HepG2 (cell line): Measurements from ENCODE around the gene IGFBP6. TPM values are rescaled to one million over a fixed set of nuclear protein-coding genes. Genes with fewer than 3 reads are reported as not detected.
A peak's percentile ranks its signal among the peaks of the same experiment; 100 is the strongest.

Source experiments
- ATF7 ChIP-seq, 2 experiments: fragments of 450-650 bp in 1 of 2; sonication (generic) in 1 of 2; formaldehyde crosslinking in 1 of 2; IDR thresholded peaks; 2 replicates each; pipeline versions ENCODE4 v1.4.0 to v1.6.1; 2016 to 2020; ENCODE audit warnings: antibody characterized with exemption in 1 of 2, mild to moderate bottlenecking in 1 of 2, missing genetic modification reagents in 1 of 2
- CC2D1A ChIP-seq: sonication (generic); formaldehyde crosslinking; IDR thresholded peaks from 2 replicates; pipeline ENCODE4 v1.8.1; 2023; ENCODE audit warnings: mild to moderate bottlenecking, missing genetic modification reagents
- FOXJ3 ChIP-seq: sonication (generic); formaldehyde crosslinking; IDR thresholded peaks from 2 replicates; pipeline ENCODE4 v1.4.0; 2020; ENCODE audit warnings: missing genetic modification reagents, mild to moderate bottlenecking, borderline replicate concordance
- MYNN ChIP-seq: sonication (generic); formaldehyde crosslinking; IDR thresholded peaks from 2 replicates; pipeline ENCODE4 v1.4.0; 2020; ENCODE audit warnings: mild to moderate bottlenecking, low read depth, missing genetic modification reagents
- PCBP1 ChIP-seq: fragments of 200-400 bp; formaldehyde crosslinking; IDR thresholded peaks from 2 replicates; pipeline ENCODE4 v1.6.1; 2017; ENCODE audit warnings: mild to moderate bottlenecking, low read depth, low read length, borderline replicate concordance
- RBFOX2 ChIP-seq: fragments of 200-400 bp; formaldehyde crosslinking; IDR thresholded peaks from 2 replicates; pipeline ENCODE4 v1.6.1; 2017; ENCODE audit warnings: low read depth, mild to moderate bottlenecking, low read length
- SALL1 ChIP-seq: sonication (generic); formaldehyde crosslinking; IDR thresholded peaks from 2 replicates; pipeline ENCODE4 v1.8.0; 2022; ENCODE audit warnings: mild to moderate bottlenecking, missing genetic modification reagents
- ZBTB7A ChIP-seq: sonication (generic); formaldehyde crosslinking; IDR thresholded peaks from 2 replicates; pipeline ENCODE4 v1.8.0; 2022; ENCODE audit warnings: mild to moderate bottlenecking, missing genetic modification reagents
- ZFP1 ChIP-seq: IDR thresholded peaks from 2 replicates; pipeline ENCODE4 v1.6.1; 2016
- ZFX ChIP-seq: sonication (generic); formaldehyde crosslinking; IDR thresholded peaks from 2 replicates; pipeline ENCODE4 v1.4.0; 2020; ENCODE audit warnings: mild to moderate bottlenecking, low read depth, missing genetic modification reagents, moderate library complexity
- ZFYVE20 ChIP-seq: sonication (generic); formaldehyde crosslinking; IDR thresholded peaks from 2 replicates; pipeline ENCODE4 v1.8.0; 2023; ENCODE audit warnings: low read depth, mild to moderate bottlenecking, moderate library complexity, missing genetic modification reagents, borderline replicate concordance
- ZKSCAN8 ChIP-seq: IDR thresholded peaks from 2 replicates; pipeline ENCODE4 v1.6.1; 2016; ENCODE audit warnings: borderline replicate concordance, missing genetic modification reagents, missing compliant biosample characterization
- ZNF263 ChIP-seq: sonication (generic); formaldehyde crosslinking; IDR thresholded peaks from 2 replicates; pipeline ENCODE4 v1.4.0; 2020; ENCODE audit warnings: missing genetic modification reagents
- ZNF558 ChIP-seq: sonication (generic); formaldehyde crosslinking; IDR thresholded peaks from 2 replicates; pipeline ENCODE4 v1.9.0; 2022; ENCODE audit warnings: mild to moderate bottlenecking, missing genetic modification reagents, borderline replicate concordance
- ZNF572 ChIP-seq: sonication (generic); formaldehyde crosslinking; IDR thresholded peaks from 2 replicates; pipeline ENCODE4 v1.5.1; 2020; ENCODE audit warnings: mild to moderate bottlenecking, missing genetic modification reagents
- polyA plus RNA-seq, 8 experiments: library from polyadenylated mRNA; depleted of rRNA in 3 of 8; stranded (reverse) in 7 of 8; unstranded in 1 of 8; fragments of >200 nt; fragmentation: Illumina TruSeq in 4 of 8; extraction: Trizol in 4 of 8; gene quantifications; 2 replicates each; pipeline versions ENCODE4 v1.2.1 to v1.2.3, GENCODE V29; 2011 to 2016; ENCODE audit warnings: low read depth in 4 of 8, missing spikeins in 1 of 8, mixed read lengths in 1 of 8; ENCODE audit not compliant: insufficient read depth in 1 of 8
- total RNA-seq, 5 experiments: library from RNA; depleted of rRNA; stranded (reverse); fragments of >200 nt; fragmentation: Illumina TruSeq; extraction: Trizol; gene quantifications; 2 replicates each; pipeline ENCODE4 v1.2.3, GENCODE V29; 2016; ENCODE audit warnings: low read depth in 1 of 5
- TF ChIP-seq, protein P1 (sequence below): sonication (generic); formaldehyde crosslinking; IDR thresholded peaks from 2 replicates; pipeline ENCODE4 v1.4.0; 2020; ENCODE audit warnings: missing genetic modification reagents
- TF ChIP-seq, protein P2 (sequence below): sonication (generic); formaldehyde crosslinking; IDR thresholded peaks from 2 replicates; pipeline ENCODE4 v1.4.0; 2020; ENCODE audit warnings: mild to moderate bottlenecking, missing genetic modification reagents
- TF ChIP-seq, protein P3 (sequence below): fragments of 450-650 bp; IDR thresholded peaks from 2 replicates; pipeline ENCODE4 v1.6.1; 2017; ENCODE audit warnings: mild to moderate bottlenecking
- TF ChIP-seq, protein P4 (sequence below): sonication (generic); formaldehyde crosslinking; IDR thresholded peaks from 2 replicates; pipeline ENCODE4 v1.5.0; 2020; ENCODE audit warnings: missing genetic modification reagents, mild to moderate bottlenecking, borderline replicate concordance

IGFBP6 gene
- total and polyA plus RNA-seq, 2 of the 13 experiments (the other 11 are each of a cell fraction or from before 2014, with no cell fraction given): 3.9 to 25.2 TPM

DNA sequence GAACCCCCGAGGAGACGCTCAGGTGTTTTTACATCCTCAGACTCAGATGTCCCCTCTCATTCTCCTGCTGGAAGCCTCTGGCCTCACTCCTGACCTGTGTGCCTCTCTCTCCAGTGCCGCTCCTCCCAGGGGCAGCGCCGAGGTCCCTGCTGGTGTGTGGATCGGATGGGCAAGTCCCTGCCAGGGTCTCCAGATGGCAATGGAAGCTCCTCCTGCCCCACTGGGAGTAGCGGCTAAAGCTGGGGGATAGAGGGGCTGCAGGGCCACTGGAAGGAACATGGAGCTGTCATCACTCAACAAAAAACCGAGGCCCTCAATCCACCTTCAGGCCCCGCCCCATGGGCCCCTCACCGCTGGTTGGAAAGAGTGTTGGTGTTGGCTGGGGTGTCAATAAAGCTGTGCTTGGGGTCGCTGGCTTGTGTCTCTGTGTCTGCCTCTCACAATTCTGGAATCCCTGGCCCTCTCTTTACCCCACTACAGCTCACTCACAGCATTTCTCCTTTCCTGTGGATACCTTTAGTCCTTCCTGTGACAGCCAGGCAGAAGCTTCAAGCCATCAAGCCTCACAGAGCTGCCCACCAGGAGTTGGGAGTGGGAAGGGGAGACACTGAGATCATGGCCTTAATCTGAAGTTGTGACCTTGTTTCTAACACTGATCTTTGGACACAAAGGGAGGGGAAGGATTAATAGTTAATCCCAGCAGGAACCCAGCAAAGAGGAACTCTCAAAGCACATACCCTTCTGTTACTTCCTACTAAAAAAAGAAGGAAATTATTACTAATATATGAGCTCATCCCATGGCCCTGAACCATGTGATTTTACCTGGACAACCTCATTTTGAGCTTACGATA lies 4.7 kb downstream of the IGFBP6 start (continued):
- TF ChIP-seq SALL1 (CRISPR knock-in tag) (peak; percentile 47; the same call in 1 of the 2 replicates), ZFYVE20 (CRISPR knock-in tag) (no peak), FOXJ3 (CRISPR knock-in tag) (no peak), ATF7 (IDR thresholded peaks at IDR 0.05) (no peak), ATF7 (CRISPR knock-in tag; IDR thresholded peaks at IDR 0.05) (no peak), ZKSCAN8 (CRISPR knock-in tag) (no peak), ZNF263 (CRISPR knock-in tag) (no peak), ZFP1 (CRISPR knock-in tag) (no peak), ZFX (no peak; the same call in 1 of the 2 replicates), MYNN (CRISPR knock-in tag) (no peak), ZBTB7A (peak; percentile 60), ZNF572 (no peak), RBFOX2 (0 out of 2 replicates have a peak, but pooled peaks have one; percentile 15), PCBP1 (no peak), ZNF558 (no peak), CC2D1A (CRISPR knock-in tag) (no peak)
- TF ChIP-seq, protein P1, sequence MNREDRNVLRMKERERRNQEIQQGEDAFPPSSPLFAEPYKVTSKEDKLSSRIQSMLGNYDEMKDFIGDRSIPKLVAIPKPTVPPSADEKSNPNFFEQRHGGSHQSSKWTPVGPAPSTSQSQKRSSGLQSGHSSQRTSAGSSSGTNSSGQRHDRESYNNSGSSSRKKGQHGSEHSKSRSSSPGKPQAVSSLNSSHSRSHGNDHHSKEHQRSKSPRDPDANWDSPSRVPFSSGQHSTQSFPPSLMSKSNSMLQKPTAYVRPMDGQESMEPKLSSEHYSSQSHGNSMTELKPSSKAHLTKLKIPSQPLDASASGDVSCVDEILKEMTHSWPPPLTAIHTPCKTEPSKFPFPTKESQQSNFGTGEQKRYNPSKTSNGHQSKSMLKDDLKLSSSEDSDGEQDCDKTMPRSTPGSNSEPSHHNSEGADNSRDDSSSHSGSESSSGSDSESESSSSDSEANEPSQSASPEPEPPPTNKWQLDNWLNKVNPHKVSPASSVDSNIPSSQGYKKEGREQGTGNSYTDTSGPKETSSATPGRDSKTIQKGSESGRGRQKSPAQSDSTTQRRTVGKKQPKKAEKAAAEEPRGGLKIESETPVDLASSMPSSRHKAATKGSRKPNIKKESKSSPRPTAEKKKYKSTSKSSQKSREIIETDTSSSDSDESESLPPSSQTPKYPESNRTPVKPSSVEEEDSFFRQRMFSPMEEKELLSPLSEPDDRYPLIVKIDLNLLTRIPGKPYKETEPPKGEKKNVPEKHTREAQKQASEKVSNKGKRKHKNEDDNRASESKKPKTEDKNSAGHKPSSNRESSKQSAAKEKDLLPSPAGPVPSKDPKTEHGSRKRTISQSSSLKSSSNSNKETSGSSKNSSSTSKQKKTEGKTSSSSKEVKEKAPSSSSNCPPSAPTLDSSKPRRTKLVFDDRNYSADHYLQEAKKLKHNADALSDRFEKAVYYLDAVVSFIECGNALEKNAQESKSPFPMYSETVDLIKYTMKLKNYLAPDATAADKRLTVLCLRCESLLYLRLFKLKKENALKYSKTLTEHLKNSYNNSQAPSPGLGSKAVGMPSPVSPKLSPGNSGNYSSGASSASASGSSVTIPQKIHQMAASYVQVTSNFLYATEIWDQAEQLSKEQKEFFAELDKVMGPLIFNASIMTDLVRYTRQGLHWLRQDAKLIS (CRISPR knock-in tag): peak; percentile 12; the same call in 1 of the 2 replicates
- TF ChIP-seq, protein P2, sequence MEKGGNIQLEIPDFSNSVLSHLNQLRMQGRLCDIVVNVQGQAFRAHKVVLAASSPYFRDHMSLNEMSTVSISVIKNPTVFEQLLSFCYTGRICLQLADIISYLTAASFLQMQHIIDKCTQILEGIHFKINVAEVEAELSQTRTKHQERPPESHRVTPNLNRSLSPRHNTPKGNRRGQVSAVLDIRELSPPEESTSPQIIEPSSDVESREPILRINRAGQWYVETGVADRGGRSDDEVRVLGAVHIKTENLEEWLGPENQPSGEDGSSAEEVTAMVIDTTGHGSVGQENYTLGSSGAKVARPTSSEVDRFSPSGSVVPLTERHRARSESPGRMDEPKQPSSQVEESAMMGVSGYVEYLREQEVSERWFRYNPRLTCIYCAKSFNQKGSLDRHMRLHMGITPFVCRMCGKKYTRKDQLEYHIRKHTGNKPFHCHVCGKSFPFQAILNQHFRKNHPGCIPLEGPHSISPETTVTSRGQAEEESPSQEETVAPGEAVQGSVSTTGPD: no peak
- TF ChIP-seq, protein P3, sequence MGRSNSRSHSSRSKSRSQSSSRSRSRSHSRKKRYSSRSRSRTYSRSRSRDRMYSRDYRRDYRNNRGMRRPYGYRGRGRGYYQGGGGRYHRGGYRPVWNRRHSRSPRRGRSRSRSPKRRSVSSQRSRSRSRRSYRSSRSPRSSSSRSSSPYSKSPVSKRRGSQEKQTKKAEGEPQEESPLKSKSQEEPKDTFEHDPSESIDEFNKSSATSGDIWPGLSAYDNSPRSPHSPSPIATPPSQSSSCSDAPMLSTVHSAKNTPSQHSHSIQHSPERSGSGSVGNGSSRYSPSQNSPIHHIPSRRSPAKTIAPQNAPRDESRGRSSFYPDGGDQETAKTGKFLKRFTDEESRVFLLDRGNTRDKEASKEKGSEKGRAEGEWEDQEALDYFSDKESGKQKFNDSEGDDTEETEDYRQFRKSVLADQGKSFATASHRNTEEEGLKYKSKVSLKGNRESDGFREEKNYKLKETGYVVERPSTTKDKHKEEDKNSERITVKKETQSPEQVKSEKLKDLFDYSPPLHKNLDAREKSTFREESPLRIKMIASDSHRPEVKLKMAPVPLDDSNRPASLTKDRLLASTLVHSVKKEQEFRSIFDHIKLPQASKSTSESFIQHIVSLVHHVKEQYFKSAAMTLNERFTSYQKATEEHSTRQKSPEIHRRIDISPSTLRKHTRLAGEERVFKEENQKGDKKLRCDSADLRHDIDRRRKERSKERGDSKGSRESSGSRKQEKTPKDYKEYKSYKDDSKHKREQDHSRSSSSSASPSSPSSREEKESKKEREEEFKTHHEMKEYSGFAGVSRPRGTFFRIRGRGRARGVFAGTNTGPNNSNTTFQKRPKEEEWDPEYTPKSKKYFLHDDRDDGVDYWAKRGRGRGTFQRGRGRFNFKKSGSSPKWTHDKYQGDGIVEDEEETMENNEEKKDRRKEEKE: no peak
- TF ChIP-seq, protein P4, sequence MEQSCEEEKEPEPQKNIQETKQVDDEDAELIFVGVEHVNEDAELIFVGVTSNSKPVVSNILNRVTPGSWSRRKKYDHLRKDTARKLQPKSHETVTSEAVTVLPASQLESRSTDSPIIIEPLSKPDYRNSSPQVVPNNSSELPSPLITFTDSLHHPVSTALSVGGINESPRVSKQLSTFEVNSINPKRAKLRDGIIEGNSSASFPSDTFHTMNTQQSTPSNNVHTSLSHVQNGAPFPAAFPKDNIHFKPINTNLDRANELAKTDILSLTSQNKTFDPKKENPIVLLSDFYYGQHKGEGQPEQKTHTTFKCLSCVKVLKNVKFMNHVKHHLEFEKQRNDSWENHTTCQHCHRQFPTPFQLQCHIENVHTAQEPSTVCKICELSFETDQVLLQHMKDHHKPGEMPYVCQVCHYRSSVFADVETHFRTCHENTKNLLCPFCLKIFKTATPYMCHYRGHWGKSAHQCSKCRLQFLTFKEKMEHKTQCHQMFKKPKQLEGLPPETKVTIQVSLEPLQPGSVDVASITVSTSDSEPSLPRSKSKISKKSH (CRISPR knock-in tag): no peak
